ENCODE results near the gene CPPED1. TPM values are rescaled to one million over a fixed set of nuclear protein-coding genes. Genes with fewer than 3 reads are reported as not detected.

The CPPED1 gene
- total RNA-seq, 1 experiment from 2014 or later = 7.7 TPM

DNA sequence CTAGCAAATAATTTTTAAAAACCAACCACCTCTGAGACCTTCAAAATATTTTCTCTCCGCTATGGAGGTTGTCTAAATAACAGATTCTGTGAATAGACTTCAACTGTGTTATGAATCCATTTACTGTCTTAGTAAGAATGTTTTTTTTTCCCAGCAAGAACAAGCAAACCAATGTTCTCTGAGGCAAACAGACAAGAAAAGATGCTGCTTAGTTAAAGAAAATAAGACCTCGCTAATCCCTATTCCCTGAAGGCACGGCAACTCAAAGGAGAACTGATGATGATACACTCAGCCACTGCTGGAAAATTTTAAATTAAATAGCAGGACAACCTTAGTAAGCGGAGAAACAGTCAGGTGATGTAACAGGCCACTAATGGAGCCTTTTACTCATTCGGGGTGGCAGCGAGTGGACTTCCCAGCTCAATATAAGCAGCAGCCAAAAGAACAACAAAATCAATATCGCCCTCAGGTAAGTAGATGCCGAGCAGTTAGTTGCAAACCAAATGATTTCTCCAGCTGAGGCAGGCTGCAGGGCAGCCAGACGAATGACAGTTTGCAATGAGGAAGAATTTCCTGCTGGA lies 81.8 kb downstream of the CPPED1 start:
- CTCF ChIA-PET = no interaction called here

DNA sequence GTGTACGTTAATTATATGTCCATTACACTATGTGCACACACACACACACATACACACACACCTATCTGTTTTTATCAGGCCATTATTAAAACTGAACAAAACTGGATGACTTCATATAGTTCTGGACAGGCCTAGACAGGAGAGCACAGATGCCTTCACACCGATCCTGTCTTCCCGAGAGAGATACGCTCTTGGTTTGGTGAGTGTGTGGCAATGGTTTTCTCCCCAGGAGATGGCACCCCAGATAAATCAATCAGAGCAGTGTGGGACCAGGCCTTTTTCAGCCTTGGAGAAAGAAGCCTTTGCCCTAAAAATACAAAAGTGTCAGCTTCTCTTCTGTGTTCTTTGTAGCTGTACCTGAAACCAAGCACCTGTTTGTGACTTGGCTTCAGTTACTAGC lies 83.7 kb downstream of the CPPED1 start:
- intact Hi-C loops (cut with micrococcal nuclease) = no loop called here
- no peaks in the 10 kb centered on the region for H3K4me1 ChIP-seq (ENCODE audit: insufficient read depth, low read length)
- ChIA-PET POLR2A (ENCODE audit: unreplicated experiment) (no interaction called here), CTCF (no interaction called here)
- no peak overlapping the region for H3K9ac ChIP-seq (ENCODE audit: low read length)
- no peak overlapping the region for H3K27ac ChIP-seq (ENCODE audit: low read length)
- H4K20me1 ChIP-seq (ENCODE audit: low read length) = no peaks in the 10 kb centered on the region
- H3K27me3 ChIP-seq (ENCODE audit: low read length) = no peaks in the 10 kb centered on the region
- no peak for TF ChIP-seq EZH2 (IDR thresholded peaks at IDR 0.05; ENCODE audit: low read length, unreplicated experiment)
- TF ChIP-seq, protein P1, sequence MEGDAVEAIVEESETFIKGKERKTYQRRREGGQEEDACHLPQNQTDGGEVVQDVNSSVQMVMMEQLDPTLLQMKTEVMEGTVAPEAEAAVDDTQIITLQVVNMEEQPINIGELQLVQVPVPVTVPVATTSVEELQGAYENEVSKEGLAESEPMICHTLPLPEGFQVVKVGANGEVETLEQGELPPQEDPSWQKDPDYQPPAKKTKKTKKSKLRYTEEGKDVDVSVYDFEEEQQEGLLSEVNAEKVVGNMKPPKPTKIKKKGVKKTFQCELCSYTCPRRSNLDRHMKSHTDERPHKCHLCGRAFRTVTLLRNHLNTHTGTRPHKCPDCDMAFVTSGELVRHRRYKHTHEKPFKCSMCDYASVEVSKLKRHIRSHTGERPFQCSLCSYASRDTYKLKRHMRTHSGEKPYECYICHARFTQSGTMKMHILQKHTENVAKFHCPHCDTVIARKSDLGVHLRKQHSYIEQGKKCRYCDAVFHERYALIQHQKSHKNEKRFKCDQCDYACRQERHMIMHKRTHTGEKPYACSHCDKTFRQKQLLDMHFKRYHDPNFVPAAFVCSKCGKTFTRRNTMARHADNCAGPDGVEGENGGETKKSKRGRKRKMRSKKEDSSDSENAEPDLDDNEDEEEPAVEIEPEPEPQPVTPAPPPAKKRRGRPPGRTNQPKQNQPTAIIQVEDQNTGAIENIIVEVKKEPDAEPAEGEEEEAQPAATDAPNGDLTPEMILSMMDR (conservative IDR thresholded peaks at IDR 0.05; ENCODE audit: low read depth, low read length) = no peak
- no peak for TF ChIP-seq EZH2phosphoT487 (IDR thresholded peaks at IDR 0.05; ENCODE audit: borderline replicate concordance, low read length)
- BruUV-seq (replicated peaks) = no TSS peak
- H2AFZ ChIP-seq (ENCODE audit: low read length) = no peak overlapping the region
- no peaks in the 10 kb centered on the region for H3F3A ChIP-seq (ENCODE audit: low read length, unreplicated experiment)
- DNase-seq (no peak), ATAC-seq (no peak)
- H3K79me2 ChIP-seq (ENCODE audit: low read length) = no peaks in the 10 kb centered on the region
- no peaks in the 10 kb centered on the region for H3K9me3 ChIP-seq (ENCODE audit: low read length)
- no peak overlapping the region for H3K4me2 ChIP-seq (ENCODE audit: low read length)
- H3K4me3 ChIP-seq (ENCODE audit: low read length) = no peak overlapping the region
- H3K9me2 ChIP-seq (replicated peaks; ENCODE audit: low read length) = no peaks in the 10 kb centered on the region
- H3K36me3 ChIP-seq (ENCODE audit: low read depth, low read length) = no peaks in the 10 kb centered on the region

More for the DNA sequence above, 81.8 kb downstream of the CPPED1 start:
- no peaks in the 10 kb centered on the region for H3K27me3 ChIP-seq (ENCODE audit: low read length)
- no peak overlapping the region for H3K4me3 ChIP-seq (ENCODE audit: low read length)
- H3K27ac ChIP-seq (ENCODE audit: low read length) = no peak overlapping the region
- H3K4me1 ChIP-seq (ENCODE audit: insufficient read depth, low read length) = no peaks in the 10 kb centered on the region
- ATAC-seq (no peak), DNase-seq (no peak)
- POLR2A ChIA-PET (ENCODE audit: unreplicated experiment) = no interaction called here
- no peaks in the 10 kb centered on the region for H3F3A ChIP-seq (ENCODE audit: low read length, unreplicated experiment)
- H3K79me2 ChIP-seq (ENCODE audit: low read length) = no peaks in the 10 kb centered on the region
- H3K9me3 ChIP-seq (ENCODE audit: low read length) = no peaks in the 10 kb centered on the region
- H3K9ac ChIP-seq (ENCODE audit: low read length) = no peak overlapping the region
- H4K20me1 ChIP-seq (ENCODE audit: low read length) = no peaks in the 10 kb centered on the region
- no peaks in the 10 kb centered on the region for H3K9me2 ChIP-seq (replicated peaks; ENCODE audit: low read length)
- no peaks in the 10 kb centered on the region for H3K36me3 ChIP-seq (ENCODE audit: low read depth, low read length)
- BruUV-seq (replicated peaks) = no TSS peak
- intact Hi-C loops (cut with micrococcal nuclease) = no loop called here
- no peak overlapping the region for H2AFZ ChIP-seq (ENCODE audit: low read length)
- no peak for TF ChIP-seq EZH2phosphoT487 (IDR thresholded peaks at IDR 0.05; ENCODE audit: borderline replicate concordance, low read length)
- H3K4me2 ChIP-seq (ENCODE audit: low read length) = no peak overlapping the region

- H3K27ac ChIP-seq (ENCODE audit: low read length) = no peak overlapping the region
- TF ChIP-seq, protein P1 (conservative IDR thresholded peaks at IDR 0.05; ENCODE audit: low read depth, low read length) = no peak
- TF ChIP-seq EZH2phosphoT487 (IDR thresholded peaks at IDR 0.05; ENCODE audit: borderline replicate concordance, low read length) = no peak
- TF ChIP-seq EZH2 (IDR thresholded peaks at IDR 0.05; ENCODE audit: low read length, unreplicated experiment) = no peak
- no peaks in the 10 kb centered on the region for H3K4me1 ChIP-seq (ENCODE audit: insufficient read depth, low read length)
- no peaks in the 10 kb centered on the region for H3K9me3 ChIP-seq (ENCODE audit: low read length)
- no peak overlapping the region for H3K4me2 ChIP-seq (ENCODE audit: low read length)
- ChIA-PET CTCF (no interaction called here), POLR2A (ENCODE audit: unreplicated experiment) (no interaction called here)
- ATAC-seq (no peak), DNase-seq (no peak)
- H3K9me2 ChIP-seq (replicated peaks; ENCODE audit: low read length) = no peaks in the 10 kb centered on the region
- no peak overlapping the region for H2AFZ ChIP-seq (ENCODE audit: low read length)
- no peaks in the 10 kb centered on the region for H3K36me3 ChIP-seq (ENCODE audit: low read depth, low read length)
- intact Hi-C loops (cut with micrococcal nuclease) = no loop called here
- no peaks in the 10 kb centered on the region for H4K20me1 ChIP-seq (ENCODE audit: low read length)
- H3K79me2 ChIP-seq (ENCODE audit: low read length) = no peaks in the 10 kb centered on the region
- H3K27me3 ChIP-seq (ENCODE audit: low read length) = no peaks in the 10 kb centered on the region
- H3K9ac ChIP-seq (ENCODE audit: low read length) = no peak overlapping the region
- H3F3A ChIP-seq (ENCODE audit: low read length, unreplicated experiment) = no peaks in the 10 kb centered on the region
- BruUV-seq (replicated peaks) = no TSS peak
- no peak overlapping the region for H3K4me3 ChIP-seq (ENCODE audit: low read length)
Observed at GRCh38 chr16:12716658-12717057, 87.0 kb downstream of the CPPED1 start.
